ENCODE results near the gene CYB561D2.
"Not testable (repeated sequence)": the region's sequence is repeated elsewhere in the genome, so short reads cannot be mapped to it uniquely, and the experiment has no call there.

Gene CYB561D2, protein sequence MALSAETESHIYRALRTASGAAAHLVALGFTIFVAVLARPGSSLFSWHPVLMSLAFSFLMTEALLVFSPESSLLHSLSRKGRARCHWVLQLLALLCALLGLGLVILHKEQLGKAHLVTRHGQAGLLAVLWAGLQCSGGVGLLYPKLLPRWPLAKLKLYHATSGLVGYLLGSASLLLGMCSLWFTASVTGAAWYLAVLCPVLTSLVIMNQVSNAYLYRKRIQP

GRCh38 chr3:50350527-50351322 lies at the start of gene CYB561D2, which contains the start of gene NPRL2:
TSS of gene CYB561D2 (plus strand) at chr3:50350862. CDS start at chr3:50351434, 572 bp downstream.
TSS of gene NPRL2 (minus strand) at chr3:50350775. CDS start at chr3:50350652, 123 bp downstream.
- in situ Hi-C loops (cut with HindIII; ENCODE audit: low sequenced_read_pairs), result loop anchor here (5.0 kb wide), 1 partner anchor 187 kb away; no protein-coding TSS in a partner anchor

GRCh38 chr3:50302095-50303012 lies 48.3 kb upstream of the CYB561D2 start:
- in situ Hi-C loops (cut with HindIII; ENCODE audit: low sequenced_read_pairs), result no loop called here

DNA sequence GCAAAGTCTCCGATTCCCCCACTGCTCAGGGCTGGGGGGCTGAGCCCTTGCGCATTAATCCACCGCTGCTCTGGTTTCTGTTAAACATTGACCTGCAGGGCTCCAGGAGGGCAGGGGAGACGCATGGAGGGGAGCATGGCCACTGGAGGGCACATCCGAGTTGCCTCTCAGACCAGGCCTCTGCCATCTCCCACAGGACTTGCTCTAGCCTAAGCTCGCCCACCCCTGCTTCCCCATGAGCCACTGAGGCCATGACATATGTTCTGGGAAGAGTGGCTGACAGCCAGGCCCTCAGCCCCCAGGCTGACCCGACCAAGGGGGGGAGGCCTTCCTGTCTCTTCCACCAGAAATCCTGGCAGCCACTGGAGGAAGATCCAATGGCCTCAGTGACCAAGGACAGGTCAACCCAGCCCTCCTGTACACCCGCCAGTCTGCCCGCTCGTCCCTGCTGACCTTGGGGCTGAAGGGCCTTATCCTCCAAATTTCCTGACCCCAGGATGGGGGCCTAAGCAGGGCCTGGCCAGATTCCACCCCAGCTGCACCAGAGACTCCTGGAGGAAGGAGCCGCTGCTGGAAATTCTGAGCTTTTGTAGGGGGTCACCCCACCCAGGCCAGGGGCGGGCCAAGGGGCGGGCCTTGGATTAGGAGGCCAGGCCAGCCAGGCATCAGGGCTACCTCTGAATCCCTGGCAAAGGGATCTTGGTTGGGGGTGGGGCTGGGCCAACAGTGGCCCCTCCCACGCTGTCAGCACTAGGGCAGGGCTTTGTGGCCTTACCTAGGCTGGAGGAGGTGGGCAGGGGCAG lies 47.4 kb upstream of the CYB561D2 start, which contains the start of gene HYAL1:
TSS of gene HYAL1 (minus strand) at position 562 of the 803 bp plus-strand sequence. CDS start 618 bp downstream, outside the sequence.
- in situ Hi-C loops (cut with HindIII; ENCODE audit: low sequenced_read_pairs), result no loop called here

DNA sequence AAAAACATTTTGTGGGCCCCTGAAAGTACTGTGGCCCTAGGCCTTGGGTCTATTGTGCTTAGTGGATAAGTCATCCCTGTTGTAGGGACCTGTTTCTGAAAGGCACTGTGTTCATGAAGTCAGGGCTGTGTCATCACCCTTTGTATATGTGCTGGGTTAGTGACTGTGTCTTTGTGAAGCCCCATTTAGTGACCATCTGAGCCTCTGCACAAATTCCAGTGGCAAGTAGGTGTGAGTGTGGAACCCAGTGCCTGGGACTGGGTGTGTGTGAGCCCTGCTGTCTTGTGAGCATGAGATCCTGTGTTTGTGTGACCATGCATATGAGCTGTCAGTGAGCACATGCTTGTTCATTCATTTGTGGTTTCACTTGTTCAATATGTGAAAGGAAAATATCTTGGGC lies 46.1 kb upstream of the CYB561D2 start:
- in situ Hi-C loops (cut with HindIII; ENCODE audit: low sequenced_read_pairs), result no loop called here

GRCh38 chr3:50312041-50312440 lies 38.6 kb upstream of the CYB561D2 start:
- in situ Hi-C loops (cut with HindIII; ENCODE audit: low sequenced_read_pairs), result not testable (repeated sequence)

DNA sequence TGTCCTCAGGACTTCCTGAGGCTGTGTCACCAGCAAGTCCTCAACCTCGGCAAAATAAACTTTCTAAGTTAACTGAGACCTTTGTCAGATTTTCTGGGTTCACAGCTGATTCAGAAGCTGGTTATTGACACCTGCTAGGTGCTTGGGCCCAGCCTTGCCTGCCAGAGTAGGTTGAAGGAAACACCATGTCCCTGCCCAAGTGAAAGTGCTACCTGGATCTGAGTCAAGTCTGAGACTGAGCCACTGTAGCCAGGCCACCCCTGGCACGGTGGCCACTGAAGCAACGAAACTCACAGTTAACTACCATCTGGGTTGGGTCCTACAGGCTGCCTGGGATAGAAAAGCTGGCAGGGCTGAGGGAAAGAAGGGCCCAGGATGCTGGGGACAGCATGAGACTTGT lies 36.3 kb upstream of the CYB561D2 start:
- in situ Hi-C loops (cut with HindIII; ENCODE audit: low sequenced_read_pairs), result no loop called here

DNA sequence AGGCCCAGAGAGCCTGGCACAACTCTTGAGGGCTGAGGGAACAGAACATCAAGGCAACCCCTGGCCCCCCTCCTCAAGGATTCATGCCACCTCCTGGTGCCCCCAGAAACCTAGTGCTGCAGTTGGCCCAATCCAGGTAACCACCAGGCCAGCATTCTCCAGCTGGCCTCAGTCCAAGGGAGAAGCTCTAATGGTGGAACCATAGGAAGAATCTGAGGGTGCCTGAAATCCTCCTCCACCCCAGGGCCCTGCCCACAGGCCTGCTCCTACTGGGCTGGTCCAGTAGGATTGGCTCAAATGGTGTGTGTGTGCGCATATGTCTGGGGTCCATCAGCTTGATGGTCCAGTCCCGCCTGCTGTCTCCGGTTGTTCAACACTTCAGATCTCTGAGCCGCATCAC lies 35.8 kb upstream of the CYB561D2 start:
- in situ Hi-C loops (cut with HindIII; ENCODE audit: low sequenced_read_pairs), result no loop called here

DNA sequence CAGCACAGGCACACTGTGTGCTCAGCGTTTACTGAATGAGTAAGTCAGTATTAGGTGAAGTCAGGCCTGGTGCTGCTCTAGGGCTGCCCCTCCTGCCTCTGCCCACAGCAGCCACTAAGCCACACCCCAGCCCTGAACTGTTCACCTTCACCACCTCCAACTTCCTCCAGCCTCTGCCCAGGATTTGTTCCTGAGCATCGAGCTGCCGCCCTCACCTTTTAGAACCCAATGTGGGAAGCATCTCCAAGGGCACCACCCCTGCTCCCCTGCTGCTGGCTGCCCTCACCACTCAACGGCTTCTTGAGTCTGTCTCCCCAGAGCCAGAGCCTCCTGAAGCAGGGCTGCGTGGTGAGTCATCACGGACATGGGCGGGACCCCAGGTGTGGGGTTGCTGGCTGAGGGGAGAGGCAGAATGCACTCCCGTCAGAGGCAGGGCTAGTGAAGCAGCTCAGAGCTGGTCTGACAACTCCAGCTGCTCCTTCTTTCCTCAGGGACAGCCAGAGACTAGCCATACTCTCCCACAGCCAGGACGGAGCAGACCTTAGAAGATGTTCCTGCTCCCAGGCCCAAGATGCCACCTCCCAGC lies 33.9 kb upstream of the CYB561D2 start:
- in situ Hi-C loops (cut with HindIII; ENCODE audit: low sequenced_read_pairs), result no loop called here

DNA sequence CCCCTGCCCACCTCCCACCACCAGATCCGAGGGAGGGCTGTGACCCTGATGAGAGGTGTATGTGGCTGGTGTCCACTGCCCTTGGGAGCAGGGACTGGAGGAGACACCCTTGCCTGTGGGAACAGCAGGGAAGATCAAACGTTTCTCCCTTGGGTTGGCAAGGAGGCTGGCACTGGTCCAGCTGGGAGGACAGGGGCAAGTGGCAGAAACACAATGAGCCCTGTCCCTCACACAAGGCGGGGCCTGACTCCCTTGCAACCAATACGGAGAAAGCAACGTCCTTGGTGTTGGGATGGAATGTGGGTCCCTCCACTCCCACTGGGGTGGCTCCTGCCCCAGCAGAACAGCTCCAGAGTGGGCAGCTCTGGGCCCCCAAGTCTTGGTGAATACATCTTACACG lies 33.4 kb upstream of the CYB561D2 start:
- in situ Hi-C loops (cut with HindIII; ENCODE audit: low sequenced_read_pairs), result no loop called here

- in situ Hi-C loops (cut with HindIII; ENCODE audit: low sequenced_read_pairs), result no loop called here
These were observed 32.5 kb upstream of the CYB561D2 start for GRCh38 chr3:50318163-50318562.

DNA sequence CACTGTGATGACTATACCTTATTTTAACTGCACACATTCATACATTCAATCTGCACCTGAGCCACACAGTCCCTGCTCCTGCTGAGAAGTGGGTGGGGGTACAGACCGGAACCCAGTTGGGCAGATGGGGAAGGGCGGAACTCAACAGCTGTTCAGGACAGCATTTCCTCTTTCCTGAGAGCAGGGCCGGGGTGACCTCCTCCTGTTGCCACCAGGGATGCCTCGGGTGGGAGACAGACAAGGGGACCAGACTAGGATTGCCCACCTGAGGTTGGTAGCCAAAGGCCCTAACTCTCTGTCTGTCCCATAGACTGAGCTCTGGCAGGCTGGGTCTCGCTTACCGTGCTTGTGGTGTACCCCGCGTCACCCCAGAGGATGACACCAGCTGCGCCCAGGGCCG lies 32.0 kb upstream of the CYB561D2 start:
- in situ Hi-C loops (cut with HindIII; ENCODE audit: low sequenced_read_pairs), result no loop called here

GRCh38 chr3:50319181-50319893 lies 31.3 kb upstream of the CYB561D2 start:
- in situ Hi-C loops (cut with HindIII; ENCODE audit: low sequenced_read_pairs), result no loop called here

- in situ Hi-C loops (cut with HindIII; ENCODE audit: low sequenced_read_pairs), result no loop called here
These were observed 30.6 kb upstream of the CYB561D2 start for GRCh38 chr3:50319894-50320625.

DNA sequence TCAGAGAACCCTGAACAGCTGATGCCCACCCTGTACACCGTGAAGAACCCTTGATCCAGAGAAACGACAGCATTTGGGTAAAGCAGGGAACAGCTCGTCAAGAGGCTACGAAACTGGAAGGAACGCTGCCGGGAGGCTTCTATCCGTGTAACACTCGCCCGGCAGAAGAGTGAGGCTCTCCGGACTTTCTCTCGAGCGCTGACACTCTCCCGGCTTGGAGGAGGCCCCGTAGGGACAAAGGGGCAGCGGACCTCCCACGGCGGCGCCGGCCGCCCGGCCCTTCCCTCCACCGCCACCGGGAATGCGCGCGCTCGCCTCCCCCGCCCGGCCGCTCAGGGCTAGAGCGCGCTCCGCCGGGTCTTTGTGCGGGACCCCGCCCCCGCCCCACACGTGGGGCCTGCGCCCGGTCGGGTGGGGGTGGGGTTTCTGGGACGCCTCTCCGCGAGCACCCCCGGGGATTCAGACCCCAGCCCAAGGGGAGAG lies 29.8 kb upstream of the CYB561D2 start:
- in situ Hi-C loops (cut with HindIII; ENCODE audit: low sequenced_read_pairs), result no loop called here

DNA sequence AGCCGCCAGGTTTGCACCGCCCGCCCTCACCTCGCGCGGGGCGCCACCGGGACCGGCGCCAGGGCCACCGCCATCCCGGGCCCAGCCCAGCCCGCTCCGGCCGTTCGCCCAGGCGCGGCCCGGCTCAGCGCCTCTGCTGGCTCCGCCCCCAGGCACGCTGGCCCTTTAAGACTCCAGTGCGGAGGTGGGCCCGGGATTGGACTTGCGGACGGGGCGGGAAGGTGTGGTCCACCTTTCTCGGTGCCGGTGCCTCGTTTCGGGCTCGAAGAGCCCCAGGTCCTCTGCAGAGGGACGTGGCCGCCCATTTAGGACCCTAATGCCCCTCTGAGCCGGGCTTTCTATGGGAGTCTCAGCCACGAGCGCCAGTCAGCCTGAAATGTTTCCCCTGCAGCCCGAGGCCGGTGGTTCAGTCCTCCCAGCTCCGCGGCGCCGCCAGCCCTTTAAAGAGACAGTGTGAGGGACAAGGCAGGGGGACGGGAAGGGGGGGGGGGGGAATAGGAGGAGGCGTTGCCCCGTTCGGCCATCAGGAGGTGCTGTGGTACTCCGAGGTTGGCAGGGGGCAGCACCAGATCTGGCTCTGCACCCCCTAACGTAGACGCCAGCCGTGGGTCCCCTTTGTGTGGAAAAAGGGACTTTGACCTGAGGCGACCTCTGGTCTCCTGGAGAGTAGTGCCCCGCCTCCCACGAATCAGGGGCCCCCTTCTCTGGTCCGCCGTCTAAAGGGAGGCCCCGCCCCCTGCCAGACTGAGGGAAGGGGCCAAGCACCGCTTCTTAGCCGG lies 29.1 kb upstream of the CYB561D2 start:
- in situ Hi-C loops (cut with HindIII; ENCODE audit: low sequenced_read_pairs), result no loop called here

- in situ Hi-C loops (cut with HindIII; ENCODE audit: low sequenced_read_pairs), result no loop called here
These were observed 28.6 kb upstream of the CYB561D2 start for GRCh38 chr3:50322115-50322385.

DNA sequence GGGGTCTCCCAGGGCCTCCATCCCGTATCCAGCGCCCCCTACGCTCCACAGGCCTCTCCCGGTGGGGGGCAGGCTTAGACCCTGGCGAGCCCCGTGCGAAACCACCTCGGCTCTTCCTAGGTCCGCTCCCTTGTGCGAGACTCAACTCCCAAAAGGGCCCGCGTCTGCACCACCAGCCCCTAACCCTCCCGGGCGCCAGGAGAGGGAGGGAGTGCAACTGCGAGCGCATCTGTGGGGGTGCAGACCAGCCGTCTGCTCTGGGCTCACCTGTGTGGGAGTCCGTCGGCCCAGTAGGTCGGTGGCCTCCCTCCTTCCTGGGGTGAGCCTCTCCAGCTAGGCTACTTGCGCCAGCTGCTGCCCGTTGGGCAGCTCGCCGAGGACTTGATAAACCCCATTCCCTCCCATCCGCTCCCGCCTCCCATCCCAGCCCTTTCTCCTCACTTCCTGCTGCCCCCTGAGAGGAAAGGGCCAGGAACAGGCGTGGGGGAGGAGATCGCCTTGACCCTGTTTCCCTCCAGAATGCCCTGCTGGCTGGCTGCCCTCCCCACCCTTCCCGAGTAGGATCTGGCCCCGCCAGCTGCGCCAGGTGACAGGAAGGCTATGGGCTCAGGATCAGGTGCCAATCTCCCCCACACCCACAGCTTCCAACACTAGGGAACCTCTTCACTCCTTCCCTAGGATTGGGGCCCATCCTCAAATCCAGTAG lies 28.1 kb upstream of the CYB561D2 start, which contains the start of gene HYAL2:
TSS of gene HYAL2 (minus strand) at position 360 of the 706 bp plus-strand sequence. CDS start 2,256 bp downstream, outside the sequence.
- in situ Hi-C loops (cut with HindIII; ENCODE audit: low sequenced_read_pairs), result no loop called here
